Measurements from ENCODE around the gene NADK. TPM values are rescaled to one million over a fixed set of nuclear protein-coding genes. Genes with fewer than 3 reads are reported as not detected.
"Not testable (repeated sequence)": the region's sequence is repeated elsewhere in the genome, so short reads cannot be mapped to it uniquely, and the experiment has no call there.

The NADK gene
- total and polyA plus RNA-seq, 11 donors, result 17.7 to 45.2 (median 23.3) TPM

GRCh38 chr1:1704284-1704957 lies 73.8 kb downstream of the NADK start:
- ATAC-seq; H3K27ac ChIP-seq; H3K9me3 ChIP-seq; H3K27me3 ChIP-seq; intact Hi-C loops (cut with DNase I); H3K4me1 ChIP-seq; H3K4me3 ChIP-seq: not testable (repeated sequence)
- WGBS, 4 donors, result 90 to 93% (median 93%) methylated on average over 2 to 27 of the region's 27 CpGs
- peak in 2 of 5 donors; percentile 13 to 33 for DNase-seq
- H3K36me3 ChIP-seq, result peaks cover 0 to 23% (median 13%) of the 10 kb centered on the region in 9 donors

DNA sequence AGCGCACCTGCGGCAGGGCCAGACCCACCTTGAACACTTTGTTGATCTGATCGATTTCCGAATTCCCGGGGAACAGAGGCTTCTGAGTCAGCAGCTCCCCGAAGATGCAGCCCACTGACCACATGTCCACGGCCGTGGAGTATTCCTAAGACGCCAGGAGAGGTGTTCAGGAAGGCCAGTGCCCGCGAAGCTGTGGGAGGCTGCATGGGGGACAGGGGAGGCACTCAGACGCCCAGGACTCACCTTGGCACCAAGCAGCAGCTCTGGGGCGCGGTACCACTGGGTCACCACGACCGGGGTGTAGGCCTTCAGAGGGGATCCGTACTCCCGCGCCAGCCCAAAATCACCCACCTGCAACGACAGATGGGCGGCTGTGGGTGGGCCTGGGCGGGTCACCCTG lies 74.5 kb downstream of the NADK start:
- Histone ChIP-seq H3K9me3 (no peaks in the 10 kb centered on the region), H3K36me3 (peaks cover 0 to 23% (median 13%) of the 10 kb centered on the region in 9 donors), H3K4me1 (no peaks in the 10 kb centered on the region), H3K27me3 (no peaks in the 10 kb centered on the region), H3K27ac (no peak overlapping the region), H3K4me3 (no peak overlapping the region)
- 94 to 96% (median 95%) methylated on average over 15 to 22 of the region's 22 CpGs for WGBS, 4 donors
- intact Hi-C loops (cut with DNase I), result no loop called here
- DNase-seq (peak in 2 of 5 donors; percentile 20 to 33), ATAC-seq (no peak)
- no peak for TF ChIP-seq POLR2A (IDR thresholded peaks at IDR 0.05)
- TF ChIP-seq, protein P1, sequence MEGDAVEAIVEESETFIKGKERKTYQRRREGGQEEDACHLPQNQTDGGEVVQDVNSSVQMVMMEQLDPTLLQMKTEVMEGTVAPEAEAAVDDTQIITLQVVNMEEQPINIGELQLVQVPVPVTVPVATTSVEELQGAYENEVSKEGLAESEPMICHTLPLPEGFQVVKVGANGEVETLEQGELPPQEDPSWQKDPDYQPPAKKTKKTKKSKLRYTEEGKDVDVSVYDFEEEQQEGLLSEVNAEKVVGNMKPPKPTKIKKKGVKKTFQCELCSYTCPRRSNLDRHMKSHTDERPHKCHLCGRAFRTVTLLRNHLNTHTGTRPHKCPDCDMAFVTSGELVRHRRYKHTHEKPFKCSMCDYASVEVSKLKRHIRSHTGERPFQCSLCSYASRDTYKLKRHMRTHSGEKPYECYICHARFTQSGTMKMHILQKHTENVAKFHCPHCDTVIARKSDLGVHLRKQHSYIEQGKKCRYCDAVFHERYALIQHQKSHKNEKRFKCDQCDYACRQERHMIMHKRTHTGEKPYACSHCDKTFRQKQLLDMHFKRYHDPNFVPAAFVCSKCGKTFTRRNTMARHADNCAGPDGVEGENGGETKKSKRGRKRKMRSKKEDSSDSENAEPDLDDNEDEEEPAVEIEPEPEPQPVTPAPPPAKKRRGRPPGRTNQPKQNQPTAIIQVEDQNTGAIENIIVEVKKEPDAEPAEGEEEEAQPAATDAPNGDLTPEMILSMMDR (IDR thresholded peaks at IDR 0.05), result no peak

DNA sequence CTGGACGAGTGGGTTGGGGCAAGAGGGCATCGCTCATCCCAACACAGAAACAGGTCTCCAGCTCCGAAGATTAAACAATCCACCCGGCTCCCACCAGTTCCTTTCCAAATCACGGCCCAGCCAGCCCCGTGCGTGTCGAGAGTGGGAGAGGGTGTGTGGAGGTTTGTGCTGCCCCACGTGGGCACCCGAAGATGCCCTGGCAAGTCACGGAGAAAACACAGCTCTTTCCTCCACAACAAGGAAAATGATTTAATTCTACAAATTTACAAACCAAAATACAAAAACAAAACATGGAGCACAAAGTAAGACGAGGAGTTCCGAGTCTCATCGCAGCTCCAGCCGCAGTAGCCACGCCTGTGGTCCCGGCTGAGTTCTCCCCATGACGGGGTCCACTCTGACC lies 75.8 kb downstream of the NADK start:
- H3K9me3 ChIP-seq; intact Hi-C loops (cut with DNase I); H3K27ac ChIP-seq; H3K4me1 ChIP-seq; ATAC-seq; H3K27me3 ChIP-seq; DNase-seq; H3K4me3 ChIP-seq: not testable (repeated sequence)
- 84 to 95% (median 92%) methylated on average over 6 to 13 of the region's 18 CpGs for WGBS, 4 donors
- peaks cover 0 to 23% (median 13%) of the 10 kb centered on the region in 9 donors for H3K36me3 ChIP-seq

Other genes starting within 250 kb of the NADK start
- gene TMEM240, start 237.8 kb downstream of the NADK start, total RNA-seq, result 1 to 10 TPM in 8 of 9 donors, not detected in 1; 2.6 to 5.6 (median 4.2) TPM
- gene TMEM240, start 237.8 kb downstream of the NADK start, polyA plus RNA-seq, result 10 to 100 TPM in 1 of 2 donors, 1 to 10 TPM in 1; 1.5 to 12.4 TPM
- gene SSU72, start 203.6 kb downstream of the NADK start, total RNA-seq, result 100 to 1,000 TPM in 5 of 9 donors, 10 to 100 TPM in 4; 76.3 to 160 (median 106) TPM
- 100 to 1,000 TPM; 113 to 138 TPM for gene SSU72, start 203.6 kb downstream of the NADK start, polyA plus RNA-seq
- gene FNDC10, start 178.3 kb downstream of the NADK start, total RNA-seq, result 1 to 10 TPM; 1.9 to 6.7 (median 3.6) TPM
- gene FNDC10, start 178.3 kb downstream of the NADK start, polyA plus RNA-seq, result 1 to 10 TPM; 1.1 to 4.6 TPM
- gene MIB2, start 163.0 kb downstream of the NADK start, total RNA-seq, result 100 to 1,000 TPM in 1 of 9 donors, 10 to 100 TPM in 8; 59.2 to 114 (median 76.3) TPM
- 100 to 1,000 TPM in 1 of 2 donors, 10 to 100 TPM in 1; 40.7 to 121 TPM for gene MIB2, start 163.0 kb downstream of the NADK start, polyA plus RNA-seq
- gene MMP23B, start 146.3 kb downstream of the NADK start, total RNA-seq, result 100 to 1,000 TPM in 1 of 9 donors, 10 to 100 TPM in 8; 35.4 to 128 (median 59.0) TPM
- gene MMP23B, start 146.3 kb downstream of the NADK start, polyA plus RNA-seq, result 10 to 100 TPM; 10.4 to 85.9 TPM
- gene CDK11B, start 119.5 kb downstream of the NADK start, total RNA-seq, result 10 to 100 TPM; 20.4 to 30.9 (median 24.5) TPM
- 10 to 100 TPM; 34.9 to 39.4 TPM for gene CDK11B, start 119.5 kb downstream of the NADK start, polyA plus RNA-seq
- gene SLC35E2B, start 85.7 kb downstream of the NADK start, total RNA-seq, result 10 to 100 TPM; 15.1 to 29.2 (median 21.2) TPM
- 10 to 100 TPM; 12.2 to 14.4 TPM for gene SLC35E2B, start 85.7 kb downstream of the NADK start, polyA plus RNA-seq
- 10 to 100 TPM in 7 of 9 donors, 1 to 10 TPM in 2; 4.2 to 25.5 (median 16.7) TPM for gene CDK11A, start 54.1 kb downstream of the NADK start, total RNA-seq
- 10 to 100 TPM; 10.8 to 30.1 TPM for gene CDK11A, start 54.1 kb downstream of the NADK start, polyA plus RNA-seq
- 100 to 1,000 TPM in 7 of 9 donors, 10 to 100 TPM in 2; 83.8 to 275 (median 172) TPM for gene GNB1, start 112.6 kb upstream of the NADK start, total RNA-seq
- 100 to 1,000 TPM in 1 of 2 donors, 10 to 100 TPM in 1; 52.9 to 181 TPM for gene GNB1, start 112.6 kb upstream of the NADK start, polyA plus RNA-seq
- gene CALML6, start 136.8 kb upstream of the NADK start, total RNA-seq, result under 1 TPM in 3 of 9 donors, not detected in 6; 0.17 to 0.58 (median 0.29) TPM
- not detected for gene CALML6, start 136.8 kb upstream of the NADK start, polyA plus RNA-seq
- gene TMEM52, start 140.8 kb upstream of the NADK start, total RNA-seq, result 1 to 10 TPM in 6 of 9 donors, under 1 TPM in 3; 0.35 to 2.4 (median 1.1) TPM
- gene TMEM52, start 140.8 kb upstream of the NADK start, polyA plus RNA-seq, result 1 to 10 TPM; 1.6 to 7.9 TPM
- under 1 TPM in 2 of 9 donors, not detected in 7; 0.07 to 0.33 TPM for gene CFAP74, start 225.3 kb upstream of the NADK start, total RNA-seq
- gene CFAP74, start 225.3 kb upstream of the NADK start, polyA plus RNA-seq, result under 1 TPM in 1 of 2 donors, not detected in 1; 0.03 TPM
- gene GABRD, start 240.9 kb upstream of the NADK start, total RNA-seq, result 1 to 10 TPM in 2 of 9 donors, under 1 TPM in 5, not detected in 2; 0.21 to 1.1 (median 0.61) TPM
- under 1 TPM; 0.65 to 0.67 TPM for gene GABRD, start 240.9 kb upstream of the NADK start, polyA plus RNA-seq